GM19372 (cell line): ENCODE measurements around the gene FAT3.

ENCODE experiments used
- ATAC-seq: cut with Tn5 transposase; IDR thresholded peaks from one replicate; pipeline ENCODE4 v1.9.1; 2021; ENCODE audit warnings: mild to moderate bottlenecking, low read depth, moderate library complexity; ENCODE audit not compliant: unreplicated experiment

Gene FAT3

GRCh38 chr11:92224407-92225124 lies at the start of gene FAT3:
FAT3 (plus strand) TSS chr11:92224818; CDS start chr11:92352113, 127,295 bp downstream.
- no peak for ATAC-seq

DNA sequence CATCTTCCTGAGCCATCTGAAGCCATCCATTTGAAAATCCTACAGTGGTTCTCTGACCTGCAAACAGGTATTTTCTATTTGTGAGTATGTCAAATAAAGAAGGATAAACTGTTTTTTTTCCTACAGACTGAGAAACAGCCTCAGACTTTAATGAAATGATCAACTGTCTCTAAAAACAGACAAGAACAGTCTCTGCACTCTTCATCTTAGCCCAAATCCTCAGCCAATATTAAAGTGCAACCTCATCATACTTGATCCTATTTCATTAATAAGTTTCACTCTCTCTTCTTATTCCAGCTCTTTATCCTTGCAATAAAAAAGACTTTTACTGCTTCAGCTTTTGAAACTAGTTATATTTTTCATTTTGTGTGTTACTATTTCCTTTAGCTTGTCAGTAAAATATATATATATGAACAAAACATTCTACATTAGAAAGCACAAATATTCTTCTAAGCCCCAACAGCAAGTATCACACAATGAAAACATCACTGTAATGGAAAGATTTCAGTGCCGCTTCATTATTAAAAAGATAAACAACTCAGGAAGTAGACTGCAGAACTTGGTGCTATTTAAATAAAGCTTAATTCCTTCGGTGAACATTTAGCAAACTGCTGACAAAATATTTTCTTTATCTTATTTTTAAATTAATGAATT lies 45.5 kb upstream of the FAT3 start:
- no peak for ATAC-seq

DNA sequence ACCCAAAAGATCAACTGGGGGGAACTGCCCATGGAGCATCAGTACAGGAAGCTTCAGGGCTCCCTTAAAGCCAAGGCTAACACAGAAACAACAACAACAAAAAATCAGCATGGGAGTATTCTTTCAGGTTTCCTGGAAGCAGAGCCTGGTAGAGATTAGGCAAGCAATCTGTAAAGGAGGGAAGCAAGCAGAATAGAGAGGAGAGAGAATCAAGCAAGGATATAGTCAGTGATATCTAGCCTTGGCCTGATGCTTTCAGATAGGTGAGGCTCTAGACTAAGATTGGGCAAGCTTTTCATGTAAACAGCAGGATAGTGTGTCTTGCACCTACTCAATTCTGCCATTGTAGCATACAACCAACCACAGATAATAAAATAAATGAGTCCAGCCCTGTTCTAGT lies 44.4 kb upstream of the FAT3 start:
- ATAC-seq, result no peak

- no peak for ATAC-seq
Measured at GRCh38 chr11:92180664-92181251, 43.9 kb upstream of the FAT3 start.

GRCh38 chr11:92190535-92191206 lies 33.9 kb upstream of the FAT3 start:
- ATAC-seq, result no peak

GRCh38 chr11:92192141-92192540 lies 32.5 kb upstream of the FAT3 start:
- no peak for ATAC-seq

GRCh38 chr11:92198268-92198667 lies 26.4 kb upstream of the FAT3 start:
- no peak for ATAC-seq

DNA sequence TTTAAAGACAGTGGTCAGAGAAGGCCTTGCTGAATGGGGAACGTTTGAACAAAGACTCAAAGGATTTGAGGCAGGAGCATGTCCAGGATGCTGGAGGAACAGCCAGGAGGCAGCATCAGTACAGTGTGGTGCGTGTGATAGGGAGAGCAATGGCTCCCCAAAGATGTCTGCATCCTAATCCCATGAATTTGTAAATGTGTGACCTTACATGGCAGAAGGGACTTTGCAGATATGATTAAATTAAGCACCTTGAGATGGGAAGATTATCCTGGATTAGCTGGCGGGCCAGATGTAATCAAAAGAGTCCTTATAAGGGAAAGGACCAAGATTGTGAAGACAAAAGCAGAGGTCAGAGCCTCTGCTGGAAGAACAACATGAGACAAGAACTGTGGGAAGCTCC lies 24.6 kb upstream of the FAT3 start:
- no peak for ATAC-seq

DNA sequence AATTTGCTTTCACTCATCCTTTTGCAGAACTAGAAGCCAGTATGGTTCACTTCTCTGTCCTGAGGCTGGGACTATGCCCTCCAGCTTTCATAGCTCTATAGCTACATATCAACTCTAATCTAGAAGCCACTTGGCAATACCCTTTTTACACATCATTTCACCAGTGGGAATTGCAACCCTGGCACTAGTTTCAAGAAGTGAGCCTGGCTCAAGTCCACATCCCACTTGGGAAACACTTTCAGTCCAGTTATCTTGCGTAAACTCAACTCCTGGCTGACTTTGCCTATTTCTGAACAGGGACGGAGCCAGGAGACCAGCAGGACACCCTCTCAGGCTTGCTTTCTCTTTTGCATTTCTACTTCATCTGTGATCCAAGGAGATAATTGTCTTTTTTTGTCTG lies 19.9 kb upstream of the FAT3 start:
- ATAC-seq, result no peak

- ATAC-seq, result no peak
Measured at GRCh38 chr11:92206441-92206840, 18.2 kb upstream of the FAT3 start.

DNA sequence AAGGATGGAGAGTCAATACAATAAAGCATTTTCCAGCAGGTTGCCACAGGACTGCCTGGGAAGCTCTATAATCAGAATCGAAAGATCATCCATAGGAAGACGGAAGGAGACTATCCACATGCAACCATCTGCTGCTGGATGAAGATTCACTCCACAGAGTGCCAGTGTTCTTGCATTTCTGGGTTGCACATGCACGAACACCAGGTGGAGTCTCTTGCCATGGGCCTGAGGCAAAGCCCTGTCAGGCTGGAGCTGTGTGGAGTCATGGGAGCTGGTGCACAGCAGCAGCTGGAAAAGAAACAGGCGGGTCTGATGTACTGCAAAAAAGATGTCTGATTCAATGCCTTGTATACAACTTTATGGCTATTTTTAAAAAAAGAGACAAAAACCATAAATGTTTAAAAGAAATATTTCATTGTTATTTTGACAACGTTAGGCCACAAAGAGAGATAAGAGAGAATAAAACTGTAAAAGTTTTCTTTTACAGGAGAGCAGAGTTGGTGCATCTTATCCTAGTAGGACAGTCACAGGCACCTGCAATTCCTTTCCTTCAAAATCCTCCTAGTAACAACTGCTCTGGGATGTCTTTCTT lies 12.9 kb upstream of the FAT3 start:
- ATAC-seq, result no peak

GRCh38 chr11:92212530-92212929 lies 12.1 kb upstream of the FAT3 start:
- ATAC-seq, result no peak

- ATAC-seq, result no peak
Measured at GRCh38 chr11:92216789-92217188, 7.8 kb upstream of the FAT3 start.

DNA sequence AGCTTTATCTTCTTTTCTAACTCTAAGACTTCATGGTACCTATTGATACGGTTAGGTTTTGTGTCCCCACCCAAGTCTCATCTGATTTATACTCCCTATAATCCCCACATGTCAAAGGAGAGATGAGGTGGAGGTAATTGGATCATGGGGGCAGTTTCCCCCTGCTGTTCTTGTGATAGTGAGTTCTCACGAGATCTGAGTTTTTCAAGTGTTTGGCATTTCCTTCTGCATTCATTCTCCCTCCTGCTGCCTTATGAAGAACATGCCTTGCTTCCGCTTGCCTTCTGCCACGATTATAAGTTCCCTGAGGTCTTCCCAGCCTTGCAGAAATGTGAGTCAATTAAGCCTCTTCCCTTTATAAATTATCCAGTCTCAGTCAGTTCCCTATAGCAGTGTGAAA lies 5.1 kb upstream of the FAT3 start:
- no peak for ATAC-seq

DNA sequence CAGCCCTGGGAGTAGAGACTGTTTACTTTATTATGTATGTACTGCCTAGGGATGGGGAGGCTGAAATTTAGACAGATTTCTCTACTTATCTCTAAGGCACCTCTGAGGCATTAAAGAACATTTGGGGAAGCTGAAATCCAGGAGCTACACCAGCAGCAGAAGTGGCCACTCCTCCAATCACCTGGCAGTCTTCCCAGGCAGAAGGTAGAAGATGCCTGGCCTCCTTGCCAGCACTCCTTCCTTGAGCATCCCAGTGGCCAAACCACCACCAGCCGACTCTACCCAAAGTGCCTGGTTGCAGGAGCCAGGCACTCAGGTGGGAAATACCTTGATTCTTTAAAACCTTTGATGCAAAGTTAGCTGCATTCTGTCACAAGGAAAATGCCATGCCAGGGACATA lies 1.9 kb upstream of the FAT3 start:
- ATAC-seq, result no peak

- ATAC-seq, result no peak
Measured at GRCh38 chr11:92224054-92224406, 588 bp upstream of the FAT3 start.

- no peak for ATAC-seq
Measured at GRCh38 chr11:92225125-92225567, 528 bp downstream of the FAT3 start.

DNA sequence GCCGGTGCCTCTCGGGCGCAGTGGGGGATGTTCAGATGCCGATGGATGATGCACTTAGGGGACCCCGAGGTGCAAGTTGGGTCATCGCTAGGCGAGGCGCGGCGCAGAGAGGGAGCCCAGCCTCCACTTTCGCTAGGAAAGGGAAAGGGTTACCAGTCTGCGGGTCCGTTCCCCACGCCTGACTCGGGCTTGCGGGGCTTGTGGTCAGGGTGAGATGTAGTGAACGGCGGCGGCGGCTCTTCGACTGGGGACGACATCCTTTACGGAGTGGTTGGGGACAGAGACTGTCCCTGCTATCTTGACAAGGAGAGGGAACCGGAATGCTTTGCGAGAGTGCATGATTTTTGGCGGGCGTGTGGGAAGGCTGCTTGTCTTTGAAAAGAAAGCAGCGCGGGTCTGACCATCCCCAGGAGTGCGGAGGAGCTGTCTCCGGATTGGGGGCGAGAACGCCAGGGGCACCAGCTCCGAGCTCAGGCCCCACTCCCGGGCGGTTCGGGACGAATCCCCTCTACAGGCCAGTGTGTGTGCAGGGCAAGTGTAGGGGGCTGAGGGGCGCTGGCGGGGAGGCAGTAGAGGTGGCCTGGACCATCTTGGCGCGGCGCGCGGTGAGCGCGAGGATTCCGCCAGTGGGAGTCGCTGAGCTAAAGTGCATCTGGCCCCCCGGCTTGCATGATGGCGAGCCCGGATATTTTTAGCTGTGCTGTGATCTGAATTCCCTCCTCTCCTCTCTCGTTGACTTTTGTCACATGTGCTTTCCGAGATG lies 1.1 kb downstream of the FAT3 start:
- ATAC-seq, result no peak

DNA sequence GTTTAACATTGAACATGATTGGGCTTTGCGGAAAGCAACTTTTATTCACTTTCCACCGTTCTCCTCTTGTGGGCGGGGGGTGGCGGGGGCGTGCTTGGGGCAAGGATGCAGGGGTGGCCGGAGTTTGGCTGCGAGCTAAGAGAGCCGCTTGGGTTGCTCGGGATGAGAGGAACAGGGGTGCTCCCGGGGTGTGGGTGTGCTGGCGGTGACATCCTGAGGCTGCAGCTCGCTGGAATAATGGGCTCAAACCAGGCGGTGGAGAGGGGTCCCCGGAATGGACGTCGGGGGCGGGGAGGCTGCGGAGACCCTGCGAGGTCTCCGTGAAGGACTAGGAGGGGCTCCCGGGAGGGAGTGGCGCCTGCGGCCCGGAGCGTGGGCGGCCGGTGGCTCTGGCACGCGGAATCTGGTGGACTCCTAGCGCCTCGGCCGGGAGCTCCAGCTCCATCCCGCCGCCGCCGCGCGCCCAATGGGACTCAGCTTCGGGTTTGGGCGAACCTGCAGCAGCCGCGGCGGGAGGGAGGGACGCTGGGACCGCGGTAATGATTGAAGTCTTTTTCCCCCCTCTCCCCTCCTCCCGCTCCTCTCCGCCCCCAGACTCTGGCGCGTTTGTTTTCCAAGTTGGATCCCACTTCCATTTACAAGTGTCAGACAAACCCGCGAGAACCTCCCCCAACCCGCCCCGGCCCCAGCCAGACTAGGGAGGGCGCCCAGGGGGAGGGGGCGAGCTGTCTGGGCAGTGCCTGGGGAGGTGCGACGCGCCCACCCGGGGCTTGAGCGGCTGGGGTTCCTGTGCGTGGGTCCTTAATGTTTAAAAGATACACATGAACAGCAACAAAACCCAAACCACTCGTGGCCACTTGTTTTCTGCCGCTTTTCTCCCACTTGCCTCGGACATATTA lies 2.0 kb downstream of the FAT3 start:
- ATAC-seq, result no peak
